CD4-positive, CD25-positive, alpha-beta regulatory T cell (primary cell): ENCODE data around the gene PEF1. TPM values are rescaled to one million over a fixed set of nuclear protein-coding genes. Genes with fewer than 3 reads are reported as not detected.

Experiments used
- ATAC-seq, 2 donors: fragments of 150-1000 bp; cut with Tn5 transposase; one replicate each; pipeline ENCODE4 v1.10.0; 2021; ENCODE audit warnings: low read depth in 2 of 2, moderate number of reproducible peaks in 2 of 2, moderate library complexity in 1 of 2
- DNase-seq, 3 donors: peaks; one replicate each; pipeline versions ENCODE4 v3.0.0 to v3.0.0-alpha.2; 2012 to 2022; ENCODE audit warnings: mixed read lengths in 1 of 3
- H3K27ac ChIP-seq: one replicate; pipeline ENCODE4 v1.7.0; 2013; ENCODE audit warnings: mild to moderate bottlenecking, low read length; ENCODE audit not compliant: insufficient read depth, poor library complexity, severe bottlenecking
- H3K27me3 ChIP-seq: one replicate; pipeline ENCODE4 v1.7.0; 2013; ENCODE audit warnings: low read length; ENCODE audit not compliant: control insufficient read depth, insufficient read depth
- H3K36me3 ChIP-seq: one replicate; pipeline ENCODE4 v1.7.0; 2013; ENCODE audit warnings: mild to moderate bottlenecking, low read length, moderate library complexity; ENCODE audit not compliant: control insufficient read depth, insufficient read depth
- H3K4me1 ChIP-seq: 2 replicates; pipeline ENCODE4 v1.7.0; 2013; ENCODE audit warnings: mild to moderate bottlenecking, low read length; ENCODE audit not compliant: insufficient read depth, control insufficient read depth, poor library complexity, severe bottlenecking
- H3K4me3 ChIP-seq: one replicate; pipeline ENCODE4 v1.7.0; 2013; ENCODE audit warnings: low read depth, mild to moderate bottlenecking, low read length, moderate library complexity
- H3K9me3 ChIP-seq, 2 experiments: 1 replicate in 1 of 2; 2 replicates in 1 of 2; pipeline ENCODE4 v1.7.0; 2013; ENCODE audit warnings: low read length in 2 of 2, mild to moderate bottlenecking in 1 of 2, moderate library complexity in 1 of 2; ENCODE audit not compliant: control insufficient read depth in 2 of 2
- H3K27ac Mint-ChIP-seq, 3 donors: one replicate each; pipeline ENCODE4 v1.8.0; 2020 to 2022; ENCODE audit warnings: mild to moderate bottlenecking in 3 of 3, mixed read lengths in 3 of 3, moderate library complexity in 2 of 3
- H3K27me3 Mint-ChIP-seq: one replicate; pipeline ENCODE4 v1.8.0; 2022; ENCODE audit warnings: mild to moderate bottlenecking, mixed read lengths
- H3K36me3 Mint-ChIP-seq: one replicate; pipeline ENCODE4 v1.8.0; 2020; ENCODE audit warnings: mixed read lengths
- H3K4me1 Mint-ChIP-seq, 4 donors: one replicate each; pipeline ENCODE4 v1.8.0; 2020 to 2022; ENCODE audit warnings: mixed read lengths in 4 of 4, mild to moderate bottlenecking in 1 of 4
- H3K4me3 Mint-ChIP-seq, 4 donors: one replicate each; pipeline ENCODE4 v1.8.0; 2020 to 2022; ENCODE audit warnings: mild to moderate bottlenecking in 4 of 4, mixed read lengths in 4 of 4, moderate library complexity in 3 of 4
- H3K9me3 Mint-ChIP-seq, 7 donors: one replicate each; pipeline ENCODE4 v1.8.0; 2020 to 2022; ENCODE audit warnings: mixed read lengths in 7 of 7, mild to moderate bottlenecking in 3 of 7, moderate library complexity in 2 of 7
- polyA plus RNA-seq, 4 donors: library from polyadenylated mRNA; unstranded; fragments of 300-500 nt; fragmentation: Illumina TruSeq; gene quantifications; one replicate each; pipeline ENCODE4 v1.2.3, GENCODE V29; 2021
- total RNA-seq: library from RNA; stranded (reverse); gene quantifications from one replicate; pipeline ENCODE4 v1.2.3, GENCODE V29; 2022

Gene PEF1
- total and polyA plus RNA-seq, 5 donors from 2014 or later, result 58.8 to 108 (median 97.8) TPM

GRCh38 chr1:31620631-31621497 lies 23.8 kb downstream of the PEF1 start:
- H3K4me3 ChIP-seq, result no peak overlapping the region
- H3K27me3 Mint-ChIP-seq, result peaks cover 22% of the 10 kb centered on the region
- no peaks in the 10 kb centered on the region for H3K9me3 Mint-ChIP-seq
- ATAC-seq, result no peak
- no peak overlapping the region for H3K4me3 Mint-ChIP-seq
- no peak for DNase-seq
- H3K27me3 ChIP-seq, result peaks cover 14% of the 10 kb centered on the region
- H3K27ac Mint-ChIP-seq, result no peak overlapping the region
- no peaks in the 10 kb centered on the region for H3K36me3 ChIP-seq
- H3K4me1 ChIP-seq, result peaks cover 9% of the 10 kb centered on the region
- H3K4me1 Mint-ChIP-seq, result peaks cover 4 to 12% (median 8%) of the 10 kb centered on the region in 4 donors
- H3K27ac ChIP-seq, result no peak overlapping the region
- no peaks in the 10 kb centered on the region for H3K9me3 ChIP-seq
- H3K36me3 Mint-ChIP-seq, result peaks cover 6% of the 10 kb centered on the region

GRCh38 chr1:31618916-31619846 lies 25.5 kb downstream of the PEF1 start:
- Mint-ChIP-seq H3K9me3 (no peaks in the 10 kb centered on the region), H3K27me3 (peaks cover 27% of the 10 kb centered on the region), H3K4me1 (peaks cover 0 to 12% (median 5%) of the 10 kb centered on the region in 4 donors), H3K36me3 (peaks cover 6% of the 10 kb centered on the region), H3K4me3 (peak overlapping the region in 1 of 4 donors; percentile 19), H3K27ac (no peak overlapping the region)
- H3K4me3 ChIP-seq, result no peak overlapping the region
- H3K36me3 ChIP-seq, result no peaks in the 10 kb centered on the region
- ATAC-seq (no peak), DNase-seq (no peak)
- H3K27ac ChIP-seq, result no peak overlapping the region
- H3K4me1 ChIP-seq, result peaks cover 9% of the 10 kb centered on the region
- H3K9me3 ChIP-seq, result no peaks in the 10 kb centered on the region
- H3K27me3 ChIP-seq, result peaks cover 14% of the 10 kb centered on the region

GRCh38 chr1:31617916-31618746 lies 26.5 kb downstream of the PEF1 start:
- Histone ChIP-seq H3K4me1 (peaks cover 9% of the 10 kb centered on the region), H3K4me3 (no peak overlapping the region), H3K27ac (no peak overlapping the region), H3K36me3 (no peaks in the 10 kb centered on the region), H3K9me3 (no peaks in the 10 kb centered on the region), H3K27me3 (peaks cover 14% of the 10 kb centered on the region)
- H3K27me3 Mint-ChIP-seq, result peaks cover 27% of the 10 kb centered on the region
- no peaks in the 10 kb centered on the region for H3K36me3 Mint-ChIP-seq
- DNase-seq (peak in 2 of 3 donors; percentile 25 to 39), ATAC-seq (peak; percentile 49 to 52)
- peak overlapping the region in 2 of 4 donors; percentile 39 to 70 for H3K4me3 Mint-ChIP-seq
- H3K27ac Mint-ChIP-seq, result no peak overlapping the region
- H3K9me3 Mint-ChIP-seq, result no peaks in the 10 kb centered on the region
- peaks cover 0 to 12% (median under 1%) of the 10 kb centered on the region in 4 donors for H3K4me1 Mint-ChIP-seq

GRCh38 chr1:31617218-31617915 lies 27.3 kb downstream of the PEF1 start, which contains the start of gene HCRTR1:
Gene HCRTR1, plus strand, starts transcription at chr1:31617689. Its CDS starts 1,504 bp downstream, at chr1:31619193.
- ATAC-seq, result no peak
- Mint-ChIP-seq H3K4me1 (peaks cover 0 to 12% (median under 1%) of the 10 kb centered on the region in 4 donors), H3K36me3 (no peaks in the 10 kb centered on the region), H3K27ac (no peak within 1 kb of the TSS), H3K27me3 (peaks cover 27% of the 10 kb centered on the region), H3K4me3 (peak within 1 kb of the TSS in 2 of 4 donors; percentile 39 to 73), H3K9me3 (no peaks in the 10 kb centered on the region)
- no peak within 1 kb of the TSS for H3K4me3 ChIP-seq
- H3K27ac ChIP-seq, result no peak within 1 kb of the TSS
- DNase-seq, result no peak
- no peaks in the 10 kb centered on the region for H3K9me3 ChIP-seq
- peaks cover 9% of the 10 kb centered on the region for H3K4me1 ChIP-seq
- H3K27me3 ChIP-seq, result peaks cover 14% of the 10 kb centered on the region
- H3K36me3 ChIP-seq, result no peaks in the 10 kb centered on the region

- Histone ChIP-seq H3K27ac (no peak overlapping the region), H3K9me3 (no peaks in the 10 kb centered on the region), H3K4me3 (no peak overlapping the region), H3K4me1 (peaks cover 9% of the 10 kb centered on the region), H3K36me3 (no peaks in the 10 kb centered on the region), H3K27me3 (peaks cover 14% of the 10 kb centered on the region)
- Mint-ChIP-seq H3K4me3 (no peak overlapping the region), H3K4me1 (peaks cover 0 to 12% (median under 1%) of the 10 kb centered on the region in 4 donors), H3K27ac (peak overlapping the region in 1 of 3 donors; percentile 1), H3K27me3 (peaks cover 27% of the 10 kb centered on the region), H3K9me3 (no peaks in the 10 kb centered on the region), H3K36me3 (no peaks in the 10 kb centered on the region)
- DNase-seq, result no peak
- ATAC-seq, result no peak
These were observed 28.7 kb downstream of the PEF1 start for GRCh38 chr1:31615939-31616338.

- no peak overlapping the region for H3K4me3 Mint-ChIP-seq
- H3K27ac Mint-ChIP-seq, result peak overlapping the region in 1 of 3 donors; percentile 35
- no peaks in the 10 kb centered on the region for H3K9me3 ChIP-seq
- no peaks in the 10 kb centered on the region for H3K36me3 Mint-ChIP-seq
- no peaks in the 10 kb centered on the region for H3K36me3 ChIP-seq
- ATAC-seq (no peak), DNase-seq (no peak)
- H3K9me3 Mint-ChIP-seq, result no peaks in the 10 kb centered on the region
- H3K4me3 ChIP-seq, result no peak overlapping the region
- peaks cover 9% of the 10 kb centered on the region for H3K4me1 ChIP-seq
- H3K27me3 Mint-ChIP-seq, result peaks cover 27% of the 10 kb centered on the region
- H3K4me1 Mint-ChIP-seq, result peaks cover 0 to 12% (median under 1%) of the 10 kb centered on the region in 4 donors
- no peak overlapping the region for H3K27ac ChIP-seq
- H3K27me3 ChIP-seq, result peaks cover 14% of the 10 kb centered on the region
These were observed 29.3 kb downstream of the PEF1 start for GRCh38 chr1:31615414-31615813.
